CD14-positive monocyte (primary cell): Measurements from ENCODE around the gene CASP8. TPM values are rescaled to one million over a fixed set of nuclear protein-coding genes. Genes with fewer than 3 reads are reported as not detected.
A peak's percentile ranks its signal among the peaks of the same experiment; 100 is the strongest.

ENCODE experiments used
- DNase-seq, 3 donors: peaks; one replicate each; pipeline ENCODE4 v3.0.0-alpha.2; 2011 to 2022
- H2AFZ ChIP-seq: 2 replicates; pipeline ENCODE4 v1.6.0; 2012; ENCODE audit warnings: mild to moderate bottlenecking, low read depth, low read length, inconsistent platforms; ENCODE audit not compliant: insufficient read depth, poor library complexity, severe bottlenecking
- H3K27ac ChIP-seq, 2 donors: 1 replicate in 1 of 2; 2 replicates in 1 of 2; pipeline ENCODE4 v1.5.1; 2012 to 2013; ENCODE audit warnings: low read length in 2 of 2, control low read depth in 1 of 2, inconsistent platforms in 1 of 2, low read depth in 1 of 2, mild to moderate bottlenecking in 1 of 2
- H3K27me3 ChIP-seq, 2 donors: one replicate each; pipeline versions ENCODE4 v1.6.0 to v1.6.1; 2011 to 2013; ENCODE audit warnings: low read length in 2 of 2; ENCODE audit not compliant: control insufficient read depth in 2 of 2, insufficient read depth in 2 of 2
- H3K36me3 ChIP-seq, 2 donors: replicated peaks in 1 of 2; 1 replicate in 1 of 2; 2 replicates in 1 of 2; pipeline versions ENCODE4 v1.5.1 to v1.6.1; 2012 to 2013; ENCODE audit warnings: low read length in 2 of 2, control low read depth in 1 of 2, inconsistent platforms in 1 of 2, mild to moderate bottlenecking in 1 of 2; ENCODE audit not compliant: insufficient read depth in 2 of 2, control insufficient read depth in 1 of 2
- H3K4me1 ChIP-seq, 2 donors: 1 replicate in 1 of 2; 2 replicates in 1 of 2; pipeline versions ENCODE4 v1.5.1 to v1.6.1; 2012 to 2013; ENCODE audit warnings: low read length in 2 of 2, control low read depth in 1 of 2, inconsistent platforms in 1 of 2, mild to moderate bottlenecking in 1 of 2, moderate library complexity in 1 of 2; ENCODE audit not compliant: insufficient read depth in 2 of 2, control insufficient read depth in 1 of 2
- H3K4me2 ChIP-seq: replicated peaks from 2 replicates; pipeline ENCODE3; 2012; ENCODE audit warnings: low read length, moderate library complexity, mild to moderate bottlenecking; ENCODE audit not compliant: poor library complexity, severe bottlenecking; ENCODE audit errors: extremely low read depth
- H3K4me3 ChIP-seq, 3 experiments: fragments of 200-600 bp in 1 of 3; sonication (generic) in 1 of 3; replicated peaks in 1 of 3; 1 replicate in 2 of 3; 2 replicates in 1 of 3; pipeline ENCODE4 v1.5.1; 2011 to 2013; ENCODE audit warnings: low read length in 3 of 3, mild to moderate bottlenecking in 3 of 3, control low read depth in 2 of 3, low read depth in 2 of 3, inconsistent platforms in 1 of 3, moderate library complexity in 1 of 3
- H3K79me2 ChIP-seq: 2 replicates; pipeline ENCODE4 v1.6.0; 2012; ENCODE audit warnings: mild to moderate bottlenecking, control low read depth, inconsistent platforms, low read length, moderate library complexity; ENCODE audit not compliant: insufficient read depth
- H3K9ac ChIP-seq: 2 replicates; pipeline ENCODE4 v1.6.0; 2017; ENCODE audit warnings: low read length, mild to moderate bottlenecking; ENCODE audit not compliant: insufficient read depth, poor library complexity, severe bottlenecking
- H3K9me3 ChIP-seq, 2 donors: replicated peaks in 1 of 2; 1 replicate in 1 of 2; 2 replicates in 1 of 2; pipeline versions ENCODE4 v1.5.1 to v1.6.1; 2012 to 2013; ENCODE audit warnings: low read length in 2 of 2, control low read depth in 1 of 2; ENCODE audit not compliant: control insufficient read depth in 1 of 2, insufficient read depth in 1 of 2
- H4K20me1 ChIP-seq: 2 replicates; pipeline ENCODE4 v1.6.0; 2012; ENCODE audit warnings: mild to moderate bottlenecking, low read length, control low read depth, moderate library complexity; ENCODE audit not compliant: insufficient read depth
- H3K27ac Mint-ChIP-seq, 7 donors: one replicate each; pipeline ENCODE4 v1.8.0; 2020; ENCODE audit warnings: mild to moderate bottlenecking in 7 of 7, mixed read lengths in 7 of 7, moderate library complexity in 6 of 7, inconsistent platforms in 2 of 7
- H3K27me3 Mint-ChIP-seq, 3 donors: one replicate each; pipeline ENCODE4 v1.8.0; 2021 to 2022; ENCODE audit warnings: low read depth in 3 of 3, mild to moderate bottlenecking in 3 of 3, mixed read lengths in 3 of 3, moderate library complexity in 3 of 3, inconsistent platforms in 1 of 3
- H3K36me3 Mint-ChIP-seq, 2 donors: one replicate each; pipeline ENCODE4 v1.8.0; 2020; ENCODE audit warnings: mixed read lengths in 2 of 2, inconsistent platforms in 1 of 2, mild to moderate bottlenecking in 1 of 2
- H3K4me1 Mint-ChIP-seq: one replicate; pipeline ENCODE4 v1.8.0; 2020; ENCODE audit warnings: mild to moderate bottlenecking, mixed read lengths
- H3K4me3 Mint-ChIP-seq, 2 donors: one replicate each; pipeline ENCODE4 v1.8.0; 2020; ENCODE audit warnings: mild to moderate bottlenecking in 2 of 2, mixed read lengths in 2 of 2, moderate library complexity in 1 of 2
- H3K9me3 Mint-ChIP-seq, 7 donors: one replicate each; pipeline ENCODE4 v1.8.0; 2020 to 2022; ENCODE audit warnings: mixed read lengths in 7 of 7, mild to moderate bottlenecking in 6 of 7, moderate library complexity in 6 of 7, inconsistent platforms in 2 of 7
- WGBS: methylation state at CpG from one replicate; pipeline ENCODE4 v1.1.5; 2013; ENCODE audit warnings: missing lambda C conversion rate; ENCODE audit not compliant: insufficient coverage; 5-methylcytosine and 5-hydroxymethylcytosine counted together
- intact Hi-C, 2 donors: fragments of 100-400 bp; cut with micrococcal nuclease; formaldehyde crosslinking; loops; one replicate each; pipeline versions ENCODE4 v1.15.0 to v1.15.1; 2023
- polyA plus RNA-seq, 3 donors: library from polyadenylated mRNA; depleted of rRNA in 1 of 3; unstranded in 2 of 3; stranded (reverse) in 1 of 3; fragments of 300-500 nt in 2 of 3; fragments of >200 nt in 1 of 3; fragmentation: Illumina TruSeq in 2 of 3; gene quantifications; 1 replicate in 2 of 3; 2 replicates in 1 of 3; pipeline ENCODE4 v1.2.3, GENCODE V29; 2012 to 2021
- TF ChIP-seq, protein P1 (sequence below): fragments of 200-600 bp; IDR thresholded peaks from one replicate; pipeline ENCODE4 v1.8.0; 2022; ENCODE audit warnings: antibody characterized with exemption, mild to moderate bottlenecking

CASP8 gene
- polyA plus RNA-seq, 3 donors = 40.0 to 123 (median 80.7) TPM

DNA sequence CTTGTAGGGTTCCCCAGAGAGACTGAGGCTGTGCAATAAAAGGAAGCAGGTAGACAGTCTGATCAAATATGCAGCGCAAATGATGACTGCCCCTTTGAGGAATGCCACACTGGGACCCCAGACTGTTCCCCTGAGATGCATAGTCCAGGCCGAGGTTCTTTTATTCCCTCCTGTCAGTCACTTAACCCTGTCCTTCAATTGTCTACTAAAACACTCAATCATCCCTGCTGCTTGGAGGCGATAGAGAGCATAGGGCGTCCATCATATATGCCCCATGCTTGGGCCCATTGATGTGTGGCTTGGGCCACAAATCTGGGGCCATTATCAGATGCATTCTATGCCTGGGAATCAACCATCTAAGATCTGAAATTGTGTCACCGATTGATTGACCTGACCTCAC is 15.5 kb upstream of the CASP8 start:
- Histone ChIP-seq H3K9me3 (no peaks in the 10 kb centered on the region), H3K4me1 (peaks cover 50 to 66% of the 10 kb centered on the region in 2 donors), H3K4me3 (no peak overlapping the region), H3K9ac (no peak overlapping the region), H4K20me1 (no peaks in the 10 kb centered on the region), H3K36me3 (no peaks in the 10 kb centered on the region), H3K27me3 (no peaks in the 10 kb centered on the region), H3K4me2 (no peak overlapping the region), H3K27ac (no peak overlapping the region), H3K79me2 (peaks cover 32% of the 10 kb centered on the region), H2AFZ (no peak overlapping the region)
- H3K9me3 Mint-ChIP-seq = no peaks in the 10 kb centered on the region
- WGBS = 100% methylated on average over 4 of the region's 5 CpGs
- H3K27me3 Mint-ChIP-seq = peaks cover 0 to 4% (median 1%) of the 10 kb centered on the region in 3 donors
- TF ChIP-seq, protein P1, sequence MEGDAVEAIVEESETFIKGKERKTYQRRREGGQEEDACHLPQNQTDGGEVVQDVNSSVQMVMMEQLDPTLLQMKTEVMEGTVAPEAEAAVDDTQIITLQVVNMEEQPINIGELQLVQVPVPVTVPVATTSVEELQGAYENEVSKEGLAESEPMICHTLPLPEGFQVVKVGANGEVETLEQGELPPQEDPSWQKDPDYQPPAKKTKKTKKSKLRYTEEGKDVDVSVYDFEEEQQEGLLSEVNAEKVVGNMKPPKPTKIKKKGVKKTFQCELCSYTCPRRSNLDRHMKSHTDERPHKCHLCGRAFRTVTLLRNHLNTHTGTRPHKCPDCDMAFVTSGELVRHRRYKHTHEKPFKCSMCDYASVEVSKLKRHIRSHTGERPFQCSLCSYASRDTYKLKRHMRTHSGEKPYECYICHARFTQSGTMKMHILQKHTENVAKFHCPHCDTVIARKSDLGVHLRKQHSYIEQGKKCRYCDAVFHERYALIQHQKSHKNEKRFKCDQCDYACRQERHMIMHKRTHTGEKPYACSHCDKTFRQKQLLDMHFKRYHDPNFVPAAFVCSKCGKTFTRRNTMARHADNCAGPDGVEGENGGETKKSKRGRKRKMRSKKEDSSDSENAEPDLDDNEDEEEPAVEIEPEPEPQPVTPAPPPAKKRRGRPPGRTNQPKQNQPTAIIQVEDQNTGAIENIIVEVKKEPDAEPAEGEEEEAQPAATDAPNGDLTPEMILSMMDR = no peak
- H3K4me3 Mint-ChIP-seq = no peak overlapping the region
- no peak for DNase-seq
- intact Hi-C loops = no loop called here
- peak overlapping the region in 1 of 7 donors; percentile 58 for H3K27ac Mint-ChIP-seq
- peaks cover 62% of the 10 kb centered on the region for H3K4me1 Mint-ChIP-seq
- peaks cover 0 to 2% of the 10 kb centered on the region in 2 donors for H3K36me3 Mint-ChIP-seq

DNA sequence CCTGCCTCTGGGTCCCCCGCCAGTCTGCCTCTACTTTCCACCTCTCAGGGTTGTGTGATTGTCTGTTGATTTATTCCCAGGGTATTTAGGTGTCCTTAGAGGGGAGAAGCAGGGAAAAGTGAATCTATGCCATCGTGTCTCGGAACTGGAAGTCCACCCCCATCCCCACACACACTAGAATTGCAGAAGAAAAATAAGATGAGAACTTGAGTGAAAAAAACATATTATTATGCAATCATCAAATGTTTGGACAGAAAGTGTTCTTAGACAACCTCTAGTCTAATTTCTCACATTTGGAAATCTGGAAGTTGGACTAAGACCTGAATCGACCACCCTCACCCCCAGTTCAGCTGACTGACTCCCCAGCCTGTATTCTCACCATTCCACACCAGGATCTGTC is 14.1 kb upstream of the CASP8 start:
- Histone ChIP-seq H3K4me3 (peak overlapping the region in 1 of 3 experiments; percentile 51), H3K36me3 (no peaks in the 10 kb centered on the region), H3K27ac (peak overlapping the region; percentile 76 to 84), H3K4me2 (peak overlapping the region; percentile 68), H3K9me3 (no peaks in the 10 kb centered on the region), H3K9ac (peak overlapping the region; percentile 33), H2AFZ (peak overlapping the region; percentile 74), H3K27me3 (no peaks in the 10 kb centered on the region), H4K20me1 (no peaks in the 10 kb centered on the region), H3K4me1 (peaks cover 40 to 51% of the 10 kb centered on the region in 2 donors), H3K79me2 (peaks cover 27% of the 10 kb centered on the region)
- WGBS = 10% methylated on average over 1 of the region's 4 CpGs
- no peaks in the 10 kb centered on the region for H3K9me3 Mint-ChIP-seq
- peak in 1 of 3 donors; percentile 54 for DNase-seq
- peaks cover 3 to 5% of the 10 kb centered on the region in 2 donors for H3K36me3 Mint-ChIP-seq
- TF ChIP-seq, protein P1 = no peak
- H3K27ac Mint-ChIP-seq = peak overlapping the region; percentile 88 to 95 (median 92)
- H3K27me3 Mint-ChIP-seq = peaks cover 0 to 4% (median 0%) of the 10 kb centered on the region in 3 donors
- peaks cover 48% of the 10 kb centered on the region for H3K4me1 Mint-ChIP-seq
- peak overlapping the region; percentile 64 to 81 for H3K4me3 Mint-ChIP-seq
- intact Hi-C loops = no loop called here
